H1 (cell line): ENCODE measurements around the gene PGAM2. TPM values are rescaled to one million over a fixed set of nuclear protein-coding genes. Genes with fewer than 3 reads are reported as not detected.

ENCODE experiments used
- CBX5 ChIP-seq: fragments of 300-800, 300-1000 bp; sonication (generic); IDR thresholded peaks from 2 replicates; pipeline ENCODE4 v1.7.1; 2016; ENCODE audit warnings: antibody characterized with exemption, low read length, low read depth
- GTF2F1 ChIP-seq: IDR thresholded peaks from 2 replicates; pipeline ENCODE4 v1.6.1; 2012; ENCODE audit warnings: low read depth, low read length, improper control_type of control experiment, borderline replicate concordance
- MAFK ChIP-seq: IDR thresholded peaks from 2 replicates; pipeline ENCODE4 v1.6.1; 2012; ENCODE audit warnings: low read depth, mild to moderate bottlenecking, improper control_type of control experiment, low read length
- SP4 ChIP-seq: IDR thresholded peaks from 2 replicates; pipeline ENCODE4 v1.6.1; 2012; ENCODE audit warnings: low read length, inconsistent platforms
- polyA plus RNA-seq, 7 experiments: library from polyadenylated mRNA; depleted of rRNA in 3 of 7; stranded (reverse) in 5 of 7; unstranded in 2 of 7; fragments of >200 nt in 5 of 7; fragments of 200-250 nt in 2 of 7; gene quantifications; 1 replicate in 5 of 7; 2 replicates in 1 of 7; 4 replicates in 1 of 7; pipeline versions ENCODE4 v1.2.1 to v1.2.3, GENCODE V29; 2011 to 2013; ENCODE audit warnings: missing spikeins in 2 of 7, mixed read lengths in 2 of 7
- total RNA-seq: library from RNA; stranded (reverse); fragmentation: NEBNext Ultra II Directional; extraction: Animal tissue kit (Norgen Biotek cat#: 25700); gene quantifications from 2 replicates; pipeline ENCODE4 v1.2.1, GENCODE V29; 2021
- TF ChIP-seq, protein P1 (sequence below): IDR thresholded peaks from 2 replicates; pipeline ENCODE4 v1.6.1; 2012; ENCODE audit warnings: low read length, inconsistent platforms
- TF ChIP-seq, protein P2 (sequence below), 3 experiments: IDR thresholded peaks; 1 replicate in 2 of 3; 2 replicates in 1 of 3; pipeline versions ENCODE4 v1.5.1 to v1.6.1; 2011; ENCODE audit warnings: low read length in 3 of 3, mild to moderate bottlenecking in 3 of 3, inconsistent platforms in 2 of 3, low read depth in 1 of 3, moderate library complexity in 1 of 3; ENCODE audit not compliant: insufficient read depth in 1 of 3; ENCODE audit errors: control extremely low read depth in 1 of 3

PGAM2 gene
- total and polyA plus RNA-seq, 2 of the 8 experiments (the other 6 are each of a cell fraction or from before 2014, with no cell fraction given), result 2.1 to 2.9 TPM

DNA sequence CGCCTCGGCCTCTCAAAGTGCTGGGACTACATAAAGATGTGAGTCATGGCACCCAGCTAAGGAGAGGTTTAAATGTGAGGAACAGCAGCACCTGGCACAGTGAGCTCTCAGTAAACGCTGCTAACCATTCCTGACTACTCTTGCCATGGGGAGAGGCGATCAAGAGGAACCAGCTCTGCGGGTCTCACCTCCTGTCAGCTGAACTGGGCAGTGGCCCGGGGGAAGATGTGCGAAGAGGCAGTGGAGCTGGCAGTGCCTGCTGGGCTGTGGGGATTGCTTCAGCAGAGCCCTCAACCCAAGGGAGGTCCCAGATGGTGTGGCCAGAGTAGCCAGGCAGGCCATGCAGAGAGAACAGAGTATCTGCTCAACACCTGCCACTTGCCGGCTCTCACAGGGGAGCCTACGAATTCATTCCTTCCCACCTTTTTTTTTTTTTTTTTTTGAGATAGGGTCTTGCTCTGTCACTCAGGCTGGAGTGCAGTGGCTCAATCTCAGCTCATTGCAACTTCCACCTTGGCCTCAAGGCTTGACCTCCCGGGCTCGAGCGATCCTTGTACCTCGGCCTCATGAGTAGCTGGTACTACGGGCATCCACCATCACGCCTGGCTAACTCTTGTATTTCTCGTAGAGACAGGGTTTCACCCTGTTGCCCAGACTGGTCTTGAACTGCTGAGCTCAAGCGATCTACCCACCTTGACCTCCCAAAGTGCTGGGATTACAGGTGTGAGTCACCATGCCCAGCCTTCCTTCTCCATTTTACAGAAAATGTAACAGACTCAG lies 10.1 kb upstream of the PGAM2 start (continued):
- TF ChIP-seq, protein P1, sequence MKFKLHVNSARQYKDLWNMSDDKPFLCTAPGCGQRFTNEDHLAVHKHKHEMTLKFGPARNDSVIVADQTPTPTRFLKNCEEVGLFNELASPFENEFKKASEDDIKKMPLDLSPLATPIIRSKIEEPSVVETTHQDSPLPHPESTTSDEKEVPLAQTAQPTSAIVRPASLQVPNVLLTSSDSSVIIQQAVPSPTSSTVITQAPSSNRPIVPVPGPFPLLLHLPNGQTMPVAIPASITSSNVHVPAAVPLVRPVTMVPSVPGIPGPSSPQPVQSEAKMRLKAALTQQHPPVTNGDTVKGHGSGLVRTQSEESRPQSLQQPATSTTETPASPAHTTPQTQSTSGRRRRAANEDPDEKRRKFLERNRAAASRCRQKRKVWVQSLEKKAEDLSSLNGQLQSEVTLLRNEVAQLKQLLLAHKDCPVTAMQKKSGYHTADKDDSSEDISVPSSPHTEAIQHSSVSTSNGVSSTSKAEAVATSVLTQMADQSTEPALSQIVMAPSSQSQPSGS, result no peak
- TF ChIP-seq MAFK (no peak), GTF2F1 (no peak), CBX5 (no peak), SP4 (no peak)
- TF ChIP-seq, protein P2, sequence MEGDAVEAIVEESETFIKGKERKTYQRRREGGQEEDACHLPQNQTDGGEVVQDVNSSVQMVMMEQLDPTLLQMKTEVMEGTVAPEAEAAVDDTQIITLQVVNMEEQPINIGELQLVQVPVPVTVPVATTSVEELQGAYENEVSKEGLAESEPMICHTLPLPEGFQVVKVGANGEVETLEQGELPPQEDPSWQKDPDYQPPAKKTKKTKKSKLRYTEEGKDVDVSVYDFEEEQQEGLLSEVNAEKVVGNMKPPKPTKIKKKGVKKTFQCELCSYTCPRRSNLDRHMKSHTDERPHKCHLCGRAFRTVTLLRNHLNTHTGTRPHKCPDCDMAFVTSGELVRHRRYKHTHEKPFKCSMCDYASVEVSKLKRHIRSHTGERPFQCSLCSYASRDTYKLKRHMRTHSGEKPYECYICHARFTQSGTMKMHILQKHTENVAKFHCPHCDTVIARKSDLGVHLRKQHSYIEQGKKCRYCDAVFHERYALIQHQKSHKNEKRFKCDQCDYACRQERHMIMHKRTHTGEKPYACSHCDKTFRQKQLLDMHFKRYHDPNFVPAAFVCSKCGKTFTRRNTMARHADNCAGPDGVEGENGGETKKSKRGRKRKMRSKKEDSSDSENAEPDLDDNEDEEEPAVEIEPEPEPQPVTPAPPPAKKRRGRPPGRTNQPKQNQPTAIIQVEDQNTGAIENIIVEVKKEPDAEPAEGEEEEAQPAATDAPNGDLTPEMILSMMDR (IDR thresholded peaks at IDR 0.05; ENCODE audit: control extremely low read depth in 1 of 3, insufficient read depth in 1 of 3, low read depth in 1 of 3, low read length in 3 of 3), result no peak
